RWPE2 (cell line): ENCODE measurements around the gene LGALS9.

Experiments
- ATAC-seq: fragments of 200-7000 bp; cut with Tn5 transposase; 3 replicates; pipeline ENCODE4 v1.9.1; 2021; ENCODE audit warnings: low read depth
- DNase-seq: peaks from one replicate; pipeline ENCODE4 v3.0.0-alpha.2; 2020; ENCODE audit warnings: low spot score
- H3K27ac ChIP-seq: fragments of 450-650 bp; 2 replicates; pipeline ENCODE4 v1.5.1; 2017; ENCODE audit warnings: mild to moderate bottlenecking; ENCODE audit not compliant: poor library complexity, severe bottlenecking
- H3K27me3 ChIP-seq: fragments of 250-450 bp; sonication (Bioruptor Pico); 2 replicates; pipeline ENCODE4 v1.5.1; 2021; ENCODE audit warnings: mild to moderate bottlenecking, moderate library complexity; ENCODE audit not compliant: insufficient read depth, poor library complexity, severe bottlenecking
- H3K36me3 ChIP-seq: fragments of 250-450 bp; sonication (Bioruptor Pico); 2 replicates; pipeline ENCODE4 v1.5.1; 2020; ENCODE audit warnings: low read depth, mild to moderate bottlenecking, moderate library complexity
- H3K4me1 ChIP-seq: fragments of 250-450 bp; sonication (Bioruptor Pico); 2 replicates; pipeline ENCODE4 v1.5.1; 2021; ENCODE audit warnings: mild to moderate bottlenecking, moderate library complexity; ENCODE audit not compliant: insufficient read depth, poor library complexity, severe bottlenecking
- H3K4me3 ChIP-seq: fragments of 250-450 bp; sonication (Bioruptor Pico); 2 replicates; pipeline ENCODE4 v1.5.1; 2021; ENCODE audit warnings: mild to moderate bottlenecking, moderate library complexity; ENCODE audit not compliant: severe bottlenecking
- H3K9me3 ChIP-seq: fragments of 250-450 bp; sonication (Bioruptor Pico); 2 replicates; pipeline ENCODE4 v1.5.1; 2021; ENCODE audit warnings: mild to moderate bottlenecking, moderate library complexity; ENCODE audit not compliant: severe bottlenecking
- TF ChIP-seq, protein P1 (sequence below): fragments of 450-650 bp; IDR thresholded peaks from one replicate; pipeline ENCODE4 v1.5.1; 2017; ENCODE audit warnings: mild to moderate bottlenecking, moderate library complexity; ENCODE audit not compliant: poor library complexity, severe bottlenecking

The LGALS9 gene

GRCh38 chr17:27593857-27594255 is 37.1 kb upstream of the LGALS9 start:
- no peak overlapping the region for H3K4me3 ChIP-seq
- no peaks in the 10 kb centered on the region for H3K4me1 ChIP-seq
- H3K36me3 ChIP-seq = no peaks in the 10 kb centered on the region
- DNase-seq (no peak), ATAC-seq (no peak)
- H3K27me3 ChIP-seq = no peaks in the 10 kb centered on the region
- TF ChIP-seq, protein P1, sequence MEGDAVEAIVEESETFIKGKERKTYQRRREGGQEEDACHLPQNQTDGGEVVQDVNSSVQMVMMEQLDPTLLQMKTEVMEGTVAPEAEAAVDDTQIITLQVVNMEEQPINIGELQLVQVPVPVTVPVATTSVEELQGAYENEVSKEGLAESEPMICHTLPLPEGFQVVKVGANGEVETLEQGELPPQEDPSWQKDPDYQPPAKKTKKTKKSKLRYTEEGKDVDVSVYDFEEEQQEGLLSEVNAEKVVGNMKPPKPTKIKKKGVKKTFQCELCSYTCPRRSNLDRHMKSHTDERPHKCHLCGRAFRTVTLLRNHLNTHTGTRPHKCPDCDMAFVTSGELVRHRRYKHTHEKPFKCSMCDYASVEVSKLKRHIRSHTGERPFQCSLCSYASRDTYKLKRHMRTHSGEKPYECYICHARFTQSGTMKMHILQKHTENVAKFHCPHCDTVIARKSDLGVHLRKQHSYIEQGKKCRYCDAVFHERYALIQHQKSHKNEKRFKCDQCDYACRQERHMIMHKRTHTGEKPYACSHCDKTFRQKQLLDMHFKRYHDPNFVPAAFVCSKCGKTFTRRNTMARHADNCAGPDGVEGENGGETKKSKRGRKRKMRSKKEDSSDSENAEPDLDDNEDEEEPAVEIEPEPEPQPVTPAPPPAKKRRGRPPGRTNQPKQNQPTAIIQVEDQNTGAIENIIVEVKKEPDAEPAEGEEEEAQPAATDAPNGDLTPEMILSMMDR = no peak
- H3K9me3 ChIP-seq = no peaks in the 10 kb centered on the region
- no peak overlapping the region for H3K27ac ChIP-seq

- no peaks in the 10 kb centered on the region for H3K9me3 ChIP-seq
- ATAC-seq (no peak), DNase-seq (no peak)
- H3K4me1 ChIP-seq = peaks cover 3% of the 10 kb centered on the region
- H3K27me3 ChIP-seq = no peaks in the 10 kb centered on the region
- no peak overlapping the region for H3K4me3 ChIP-seq
- no peak overlapping the region for H3K27ac ChIP-seq
- TF ChIP-seq, protein P1 = no peak
- H3K36me3 ChIP-seq = no peaks in the 10 kb centered on the region
These were observed 35.8 kb upstream of the LGALS9 start for GRCh38 chr17:27595208-27595607.

DNA sequence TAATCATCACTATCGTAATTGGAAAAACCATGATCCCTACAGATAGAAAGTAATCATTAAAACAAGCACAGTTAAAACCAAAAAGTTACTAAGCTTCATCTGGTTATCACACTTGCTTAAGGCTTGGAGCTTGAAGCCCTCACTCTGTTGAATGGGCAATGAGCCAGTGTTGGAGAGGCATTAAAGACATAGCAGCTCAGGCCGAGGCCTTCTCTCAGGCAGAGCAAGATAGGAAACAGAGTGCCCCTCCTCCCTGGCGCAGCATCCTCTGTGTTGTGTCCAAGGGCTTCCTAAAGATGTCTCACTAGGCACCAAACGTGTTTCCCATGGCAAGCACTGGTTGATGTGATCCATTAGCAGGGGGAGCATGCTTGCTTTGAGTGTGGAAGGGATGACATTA is 34.9 kb upstream of the LGALS9 start:
- H3K4me1 ChIP-seq = peaks cover 3% of the 10 kb centered on the region
- no peak for DNase-seq
- H3K36me3 ChIP-seq = no peaks in the 10 kb centered on the region
- no peak for ATAC-seq
- H3K4me3 ChIP-seq = no peak overlapping the region
- H3K27me3 ChIP-seq = no peaks in the 10 kb centered on the region
- TF ChIP-seq, protein P1 = no peak
- H3K9me3 ChIP-seq = no peaks in the 10 kb centered on the region
- no peak overlapping the region for H3K27ac ChIP-seq

- H3K36me3 ChIP-seq = no peaks in the 10 kb centered on the region
- DNase-seq = no peak
- TF ChIP-seq, protein P1 = no peak
These were observed 34.3 kb upstream of the LGALS9 start for GRCh38 chr17:27596566-27597187.

DNA sequence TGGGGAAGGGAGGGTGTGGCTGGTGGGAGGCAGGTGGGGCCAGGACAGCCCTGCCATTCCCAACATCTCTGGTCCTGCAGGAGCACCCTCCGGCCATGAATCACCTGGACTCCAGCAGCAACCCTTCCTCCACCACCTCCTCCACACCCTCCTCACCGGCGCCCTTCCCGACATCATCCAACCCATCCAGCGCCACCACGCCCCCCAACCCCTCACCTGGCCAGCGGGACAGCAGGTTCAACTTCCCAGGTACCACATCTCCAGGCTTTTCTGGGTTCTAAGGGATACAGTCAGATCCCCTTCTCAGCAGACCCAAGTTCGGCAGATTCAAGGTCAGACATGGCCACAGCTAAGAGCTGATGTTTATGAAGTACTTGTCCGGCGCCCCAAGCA is 33.8 kb upstream of the LGALS9 start:
- DNase-seq (no peak), ATAC-seq (no peak)
- H3K36me3 ChIP-seq = no peaks in the 10 kb centered on the region
- no peak overlapping the region for H3K4me3 ChIP-seq
- H3K27me3 ChIP-seq = no peaks in the 10 kb centered on the region
- H3K4me1 ChIP-seq = peaks cover 3% of the 10 kb centered on the region
- TF ChIP-seq, protein P1 = no peak
- no peak overlapping the region for H3K27ac ChIP-seq
- H3K9me3 ChIP-seq = no peaks in the 10 kb centered on the region

More at GRCh38 chr17:27596566-27597187, 34.3 kb upstream of the LGALS9 start:
- Histone ChIP-seq H3K4me3 (no peak overlapping the region), H3K27me3 (no peaks in the 10 kb centered on the region), H3K9me3 (no peaks in the 10 kb centered on the region), H3K27ac (no peak overlapping the region), H3K4me1 (peaks cover 3% of the 10 kb centered on the region)
- no peak for ATAC-seq
